ENCODE measurements around the gene HAPLN3.

- TF ChIP-seq CTCF (conservative IDR thresholded peaks at IDR 0.05; ENCODE audit: low read length): no peak
- TF ChIP-seq EZH2phosphoT487 (IDR thresholded peaks at IDR 0.05; ENCODE audit: borderline replicate concordance): no peak
Observed at GRCh38 chr15:88832820-88833730, 62.3 kb downstream of the HAPLN3 start.
